IgD-negative memory B cell (primary cell): ENCODE measurements around the gene ZFHX3. TPM values are rescaled to one million over a fixed set of nuclear protein-coding genes. Genes with fewer than 3 reads are reported as not detected.
A peak's percentile ranks its signal among the peaks of the same experiment; 100 is the strongest.

Experiments used
- H3K27ac Mint-ChIP-seq, 3 donors: one replicate each; pipeline ENCODE4 v1.8.0; 2020 to 2022; ENCODE audit warnings: mild to moderate bottlenecking in 3 of 3, mixed read lengths in 3 of 3, moderate library complexity in 1 of 3
- H3K27me3 Mint-ChIP-seq: one replicate; pipeline ENCODE4 v1.8.0; 2021; ENCODE audit warnings: mixed read lengths
- H3K36me3 Mint-ChIP-seq: one replicate; pipeline ENCODE4 v1.8.0; 2020; ENCODE audit warnings: mild to moderate bottlenecking, mixed read lengths
- H3K4me1 Mint-ChIP-seq, 3 donors: one replicate each; pipeline ENCODE4 v1.8.0; 2020 to 2022; ENCODE audit warnings: mixed read lengths in 3 of 3, mild to moderate bottlenecking in 1 of 3
- H3K4me3 Mint-ChIP-seq, 4 donors: one replicate each; pipeline ENCODE4 v1.8.0; 2020 to 2022; ENCODE audit warnings: mild to moderate bottlenecking in 4 of 4, mixed read lengths in 4 of 4, moderate library complexity in 3 of 4
- H3K9me3 Mint-ChIP-seq, 3 donors: one replicate each; pipeline ENCODE4 v1.8.0; 2020 to 2021; ENCODE audit warnings: mixed read lengths in 3 of 3, mild to moderate bottlenecking in 1 of 3
- polyA plus RNA-seq: library from polyadenylated mRNA; unstranded; fragments of 300-500 nt; fragmentation: Illumina TruSeq; gene quantifications from one replicate; pipeline ENCODE4 v1.2.3, GENCODE V29; 2021

ZFHX3 gene
- polyA plus RNA-seq, 1 donor from 2014 or later: 1.6 TPM

GRCh38 chr16:72935896-72936295, 112.0 kb downstream of the ZFHX3 start:
- Mint-ChIP-seq H3K27ac (peak overlapping the region in 1 of 3 donors; percentile 24), H3K4me3 (no peak overlapping the region), H3K36me3 (peaks cover 5% of the 10 kb centered on the region), H3K4me1 (peaks cover 8 to 24% (median 12%) of the 10 kb centered on the region in 3 donors), H3K9me3 (peaks cover 0 to 2% (median 2%) of the 10 kb centered on the region in 3 donors), H3K27me3 (no peaks in the 10 kb centered on the region)

- Mint-ChIP-seq H3K4me3 (no peak overlapping the region), H3K27ac (no peak overlapping the region), H3K36me3 (peaks cover 7% of the 10 kb centered on the region), H3K9me3 (peaks cover 0 to 2% (median 2%) of the 10 kb centered on the region in 3 donors), H3K27me3 (no peaks in the 10 kb centered on the region), H3K4me1 (peaks cover 11 to 24% (median 12%) of the 10 kb centered on the region in 3 donors)
These were observed 113.1 kb downstream of the ZFHX3 start for GRCh38 chr16:72934636-72935403.

- Mint-ChIP-seq H3K4me1 (peaks cover 11 to 24% (median 12%) of the 10 kb centered on the region in 3 donors), H3K9me3 (peaks cover 0 to 2% (median 2%) of the 10 kb centered on the region in 3 donors), H3K36me3 (peaks cover 7% of the 10 kb centered on the region), H3K4me3 (peak overlapping the region in 1 of 4 donors; percentile 63), H3K27ac (peak overlapping the region in 1 of 3 donors; percentile 21), H3K27me3 (no peaks in the 10 kb centered on the region)
These were observed 115.1 kb downstream of the ZFHX3 start for GRCh38 chr16:72932677-72933335.

- Mint-ChIP-seq H3K4me1 (peaks cover 11 to 24% (median 12%) of the 10 kb centered on the region in 3 donors), H3K4me3 (peak overlapping the region in 3 of 4 donors; percentile 10 to 51 (median 12)), H3K27ac (peak overlapping the region in 2 of 3 donors; percentile 20 to 89), H3K9me3 (peaks cover 0 to 2% (median 2%) of the 10 kb centered on the region in 3 donors), H3K27me3 (no peaks in the 10 kb centered on the region), H3K36me3 (peaks cover 8% of the 10 kb centered on the region)
These were observed 115.9 kb downstream of the ZFHX3 start for GRCh38 chr16:72932050-72932449.

GRCh38 chr16:72930396-72930795, 117.5 kb downstream of the ZFHX3 start:
- Mint-ChIP-seq H3K4me1 (peaks cover 9 to 24% (median 12%) of the 10 kb centered on the region in 3 donors), H3K27me3 (no peaks in the 10 kb centered on the region), H3K36me3 (peaks cover 5% of the 10 kb centered on the region), H3K27ac (peak overlapping the region in 2 of 3 donors; percentile 35 to 46), H3K9me3 (peaks cover 0 to 2% (median 0%) of the 10 kb centered on the region in 3 donors), H3K4me3 (no peak overlapping the region)

- Mint-ChIP-seq H3K27me3 (no peaks in the 10 kb centered on the region), H3K36me3 (peaks cover 7% of the 10 kb centered on the region), H3K27ac (no peak overlapping the region), H3K4me3 (no peak overlapping the region), H3K9me3 (peaks cover 0 to 2% (median 0%) of the 10 kb centered on the region in 3 donors), H3K4me1 (peaks cover 9 to 21% (median 12%) of the 10 kb centered on the region in 3 donors)
These were observed 119.6 kb downstream of the ZFHX3 start for GRCh38 chr16:72928090-72928981.

GRCh38 chr16:72927199-72928089, 120.5 kb downstream of the ZFHX3 start:
- Mint-ChIP-seq H3K9me3 (peaks cover 0 to 2% (median 0%) of the 10 kb centered on the region in 3 donors), H3K36me3 (peaks cover 7% of the 10 kb centered on the region), H3K27me3 (no peaks in the 10 kb centered on the region), H3K4me3 (no peak overlapping the region), H3K27ac (no peak overlapping the region), H3K4me1 (peaks cover 7 to 13% (median 8%) of the 10 kb centered on the region in 3 donors)

GRCh38 chr16:72926177-72927070, 121.5 kb downstream of the ZFHX3 start:
- H3K4me1 Mint-ChIP-seq: peaks cover 0 to 5% (median 3%) of the 10 kb centered on the region in 3 donors
- H3K27me3 Mint-ChIP-seq: peaks cover 2% of the 10 kb centered on the region
- peaks cover 8% of the 10 kb centered on the region for H3K36me3 Mint-ChIP-seq
- no peak overlapping the region for H3K4me3 Mint-ChIP-seq
- H3K27ac Mint-ChIP-seq: no peak overlapping the region
- H3K9me3 Mint-ChIP-seq: peaks cover 0 to 2% (median 0%) of the 10 kb centered on the region in 3 donors

- no peak overlapping the region for H3K4me3 Mint-ChIP-seq
- H3K27ac Mint-ChIP-seq: no peak overlapping the region
- peaks cover 0 to 4% (median 3%) of the 10 kb centered on the region in 3 donors for H3K4me1 Mint-ChIP-seq
These were observed 122.3 kb downstream of the ZFHX3 start for GRCh38 chr16:72925631-72925979.

GRCh38 chr16:72924927-72925630, 122.8 kb downstream of the ZFHX3 start:
- Mint-ChIP-seq H3K27ac (no peak overlapping the region), H3K27me3 (peaks cover 2% of the 10 kb centered on the region), H3K36me3 (peaks cover 5% of the 10 kb centered on the region), H3K4me3 (no peak overlapping the region), H3K9me3 (no peaks in the 10 kb centered on the region), H3K4me1 (peaks cover 0 to 4% (median under 1%) of the 10 kb centered on the region in 3 donors)

More at GRCh38 chr16:72925631-72925979, 122.3 kb downstream of the ZFHX3 start:
- peaks cover 2% of the 10 kb centered on the region for H3K27me3 Mint-ChIP-seq
- peaks cover 8% of the 10 kb centered on the region for H3K36me3 Mint-ChIP-seq
- H3K9me3 Mint-ChIP-seq: no peaks in the 10 kb centered on the region

GRCh38 chr16:72924537-72924926, 123.4 kb downstream of the ZFHX3 start:
- Mint-ChIP-seq H3K27me3 (peaks cover 2% of the 10 kb centered on the region), H3K27ac (peak overlapping the region in 1 of 3 donors; percentile 20), H3K9me3 (no peaks in the 10 kb centered on the region), H3K4me1 (peaks cover 0 to 4% (median 0%) of the 10 kb centered on the region in 3 donors), H3K36me3 (peaks cover 5% of the 10 kb centered on the region), H3K4me3 (no peak overlapping the region)

- Mint-ChIP-seq H3K4me3 (no peak overlapping the region), H3K36me3 (peaks cover 5% of the 10 kb centered on the region), H3K27ac (no peak overlapping the region), H3K4me1 (peaks cover 0 to 4% (median 0%) of the 10 kb centered on the region in 3 donors), H3K9me3 (no peaks in the 10 kb centered on the region), H3K27me3 (peaks cover 2% of the 10 kb centered on the region)
These were observed 124.2 kb downstream of the ZFHX3 start for GRCh38 chr16:72923757-72924156.
